GM21723 (cell line): ENCODE results near the gene PTGR1.
A peak's percentile ranks its signal among the peaks of the same experiment; 100 is the strongest.
"Not testable (repeated sequence)": the region's sequence is repeated elsewhere in the genome, so short reads cannot be mapped to it uniquely, and the experiment has no call there.

ENCODE experiments used
- ATAC-seq: cut with Tn5 transposase; IDR thresholded peaks from one replicate; pipeline ENCODE4 v1.9.1; 2021; ENCODE audit warnings: mild to moderate bottlenecking, moderate library complexity; ENCODE audit not compliant: unreplicated experiment

PTGR1 gene

GRCh38 chr9:111613436-111614040 is 14.1 kb upstream of the PTGR1 start:
- ATAC-seq: no peak

- no peak for ATAC-seq
These were observed 11.4 kb upstream of the PTGR1 start for GRCh38 chr9:111610845-111611244.

GRCh38 chr9:111610149-111610548 is 10.7 kb upstream of the PTGR1 start:
- no peak for ATAC-seq

GRCh38 chr9:111605041-111605559 is 5.7 kb upstream of the PTGR1 start:
- no peak for ATAC-seq

GRCh38 chr9:111604054-111604615 is 4.7 kb upstream of the PTGR1 start:
- no peak for ATAC-seq

- ATAC-seq: no peak
These were observed 3.6 kb upstream of the PTGR1 start for GRCh38 chr9:111603041-111603440.

GRCh38 chr9:111601237-111602018 is 2.0 kb upstream of the PTGR1 start:
- ATAC-seq: no peak

GRCh38 chr9:111599955-111600343 is 502 bp upstream of the PTGR1 start:
- no peak for ATAC-seq

GRCh38 chr9:111598733-111599091 is 735 bp downstream of the PTGR1 start:
- ATAC-seq: peak; percentile 31

GRCh38 chr9:111597852-111598732 is 1.4 kb downstream of the PTGR1 start:
- ATAC-seq: peak; percentile 60

GRCh38 chr9:111588846-111589245 is 10.6 kb downstream of the PTGR1 start:
- ATAC-seq: no peak

GRCh38 chr9:111586378-111586777 is 13.1 kb downstream of the PTGR1 start:
- ATAC-seq: no peak

- ATAC-seq: no peak
These were observed 16.6 kb downstream of the PTGR1 start for GRCh38 chr9:111582888-111583287.

- no peak for ATAC-seq
These were observed 26.4 kb downstream of the PTGR1 start for GRCh38 chr9:111572950-111573604.

GRCh38 chr9:111568127-111568526 is 31.3 kb downstream of the PTGR1 start:
- not testable (repeated sequence) for ATAC-seq

GRCh38 chr9:111566234-111566633 is 33.2 kb downstream of the PTGR1 start:
- no peak for ATAC-seq

- no peak for ATAC-seq
These were observed 38.2 kb downstream of the PTGR1 start for GRCh38 chr9:111561165-111561719.

GRCh38 chr9:111559000-111559610 is 40.3 kb downstream of the PTGR1 start:
- no peak for ATAC-seq

- ATAC-seq: not testable (repeated sequence)
These were observed 44.0 kb downstream of the PTGR1 start for GRCh38 chr9:111555425-111555824.

GRCh38 chr9:111548623-111549022 is 50.8 kb downstream of the PTGR1 start:
- no peak for ATAC-seq
